SKM-1 (cell line): Measurements from ENCODE around the gene SPHK2.

Experiments
- DNase-seq: peaks from one replicate; lab custom pipeline; 2025; ENCODE audit not compliant: unreplicated experiment; lab: John Stamatoyannopoulos, UW

Gene SPHK2

GRCh38 chr19:48658483-48658882 lies 39.2 kb downstream of the SPHK2 start:
- DNase-seq = no peak

GRCh38 chr19:48659768-48660167 lies 40.5 kb downstream of the SPHK2 start:
- peak; percentile 66 for DNase-seq

GRCh38 chr19:48660852-48661710 lies 41.8 kb downstream of the SPHK2 start:
- peak; percentile 83 for DNase-seq

- no peak for DNase-seq
Observed at GRCh38 chr19:48661711-48662090, 42.4 kb downstream of the SPHK2 start.

- no peak for DNase-seq
Observed at GRCh38 chr19:48663667-48664066, 44.4 kb downstream of the SPHK2 start.

GRCh38 chr19:48664476-48664875 lies 45.2 kb downstream of the SPHK2 start:
- DNase-seq = no peak

- no peak for DNase-seq
Observed at GRCh38 chr19:48665786-48666185, 46.5 kb downstream of the SPHK2 start.

- DNase-seq = no peak
Observed at GRCh38 chr19:48668332-48668731, 49.0 kb downstream of the SPHK2 start.

- no peak for DNase-seq
Observed at GRCh38 chr19:48668761-48669160, 49.5 kb downstream of the SPHK2 start.

- no peak for DNase-seq
Observed at GRCh38 chr19:48669903-48670668, 50.8 kb downstream of the SPHK2 start.

- DNase-seq = no peak
Observed at GRCh38 chr19:48670699-48671445, 51.6 kb downstream of the SPHK2 start.

GRCh38 chr19:48671446-48671995 lies 52.2 kb downstream of the SPHK2 start:
- no peak for DNase-seq

GRCh38 chr19:48672994-48673393 lies 53.7 kb downstream of the SPHK2 start, which contains the start of gene NTN5:
Gene NTN5 (minus strand): TSS chr19:48673017. CDS start chr19:48670986, 2,031 bp downstream.
- no peak for DNase-seq

GRCh38 chr19:48673436-48674100 lies 54.3 kb downstream of the SPHK2 start:
- no peak for DNase-seq

GRCh38 chr19:48674216-48674809 lies 55.0 kb downstream of the SPHK2 start:
- no peak for DNase-seq

GRCh38 chr19:48674921-48675824 lies 55.9 kb downstream of the SPHK2 start:
- DNase-seq = peak; percentile 9

GRCh38 chr19:48676487-48676886 lies 57.2 kb downstream of the SPHK2 start:
- DNase-seq = no peak

- no peak for DNase-seq
Observed at GRCh38 chr19:48676887-48677286, 57.6 kb downstream of the SPHK2 start.

- no peak for DNase-seq
Observed at GRCh38 chr19:48678201-48678600, 58.9 kb downstream of the SPHK2 start.
